Hypothalamus (tissue), 51 donors: ENCODE measurements around the gene JAM2.
A peak's percentile ranks its signal among the peaks of the same experiment; 100 is the strongest.
"Not testable (repeated sequence)": the region's sequence is repeated elsewhere in the genome, so short reads cannot be mapped to it uniquely, and the experiment has no call there.

ENCODE experiments used
- DNase-seq, 51 donors: peaks; one replicate each; lab custom pipeline; 2025; lab: John Stamatoyannopoulos, UW

JAM2 gene

GRCh38 chr21:25638660-25639550 lies at the start of gene JAM2:
TSS of gene JAM2 (plus strand) at chr21:25639258. CDS start at chr21:25639822, 564 bp downstream.
- peak in 39 of 51 donors; percentile 10 to 75 (median 43) for DNase-seq

GRCh38 chr21:25589887-25590286 lies 49.2 kb upstream of the JAM2 start:
- no peak for DNase-seq

GRCh38 chr21:25607151-25608043 lies 31.7 kb upstream of the JAM2 start, which contains the start of gene MRPL39:
TSS of gene MRPL39 (minus strand) at chr21:25607481. CDS start at chr21:25607475, 6 bp downstream.
- peak; percentile 31 to 89 (median 75) for DNase-seq

- DNase-seq: peak in 50 of 51 donors; percentile 2 to 80 (median 48)
Observed at GRCh38 chr21:25608044-25608737, 30.9 kb upstream of the JAM2 start.

- DNase-seq: no peak
Observed at GRCh38 chr21:25614441-25614840, 24.6 kb upstream of the JAM2 start.

- DNase-seq: no peak
Observed at GRCh38 chr21:25615880-25616279, 23.2 kb upstream of the JAM2 start.

GRCh38 chr21:25619198-25619597 lies 19.9 kb upstream of the JAM2 start:
- no peak for DNase-seq

- DNase-seq: no peak
Observed at GRCh38 chr21:25624511-25624910, 14.5 kb upstream of the JAM2 start.

GRCh38 chr21:25625036-25625435 lies 14.0 kb upstream of the JAM2 start:
- no peak for DNase-seq

GRCh38 chr21:25625776-25626555 lies 13.1 kb upstream of the JAM2 start:
- DNase-seq: not testable (repeated sequence)

GRCh38 chr21:25626757-25627156 lies 12.3 kb upstream of the JAM2 start:
- DNase-seq: peak in 4 of 51 donors; percentile 3 to 7 (median 4)

GRCh38 chr21:25632296-25632695 lies 6.8 kb upstream of the JAM2 start:
- no peak for DNase-seq

GRCh38 chr21:25635310-25635709 lies 3.7 kb upstream of the JAM2 start:
- no peak for DNase-seq

- DNase-seq: no peak
Observed at GRCh38 chr21:25636727-25637126, 2.3 kb upstream of the JAM2 start.

- peak in 2 of 51 donors; percentile 1 to 4 for DNase-seq
Observed at GRCh38 chr21:25637851-25638659, 1.0 kb upstream of the JAM2 start.

- DNase-seq: peak in 39 of 51 donors; percentile 10 to 75 (median 42)
Observed at GRCh38 chr21:25639551-25640201, 618 bp downstream of the JAM2 start.

- DNase-seq: peak in 45 of 51 donors; percentile 3 to 77 (median 34)
Observed at GRCh38 chr21:25640202-25640942, 1.3 kb downstream of the JAM2 start.

- DNase-seq: peak in 1 of 51 donors; percentile 28
Observed at GRCh38 chr21:25640943-25641292, 1.9 kb downstream of the JAM2 start.
